GM18909 (cell line): Measurements from ENCODE around the gene CLPSL2.

Experiments
- ATAC-seq: cut with Tn5 transposase; IDR thresholded peaks from one replicate; pipeline ENCODE4 v1.9.1; 2021; ENCODE audit warnings: mild to moderate bottlenecking; ENCODE audit not compliant: unreplicated experiment, poor library complexity

Gene CLPSL2

GRCh38 chr6:35745509-35745908 is 30.9 kb upstream of the CLPSL2 start:
- no peak for ATAC-seq

GRCh38 chr6:35746516-35746915 is 29.9 kb upstream of the CLPSL2 start:
- no peak for ATAC-seq

GRCh38 chr6:35747877-35748276 is 28.5 kb upstream of the CLPSL2 start:
- ATAC-seq: no peak

GRCh38 chr6:35750557-35750956 is 25.8 kb upstream of the CLPSL2 start:
- ATAC-seq: no peak

GRCh38 chr6:35751594-35751993 is 24.8 kb upstream of the CLPSL2 start:
- no peak for ATAC-seq

- ATAC-seq: no peak
Observed at GRCh38 chr6:35752330-35752729, 24.1 kb upstream of the CLPSL2 start.

GRCh38 chr6:35754452-35755277 is 21.7 kb upstream of the CLPSL2 start:
- no peak for ATAC-seq

GRCh38 chr6:35755278-35755924 is 21.0 kb upstream of the CLPSL2 start:
- no peak for ATAC-seq

GRCh38 chr6:35757456-35758123 is 18.8 kb upstream of the CLPSL2 start:
- no peak for ATAC-seq

- ATAC-seq: no peak
Observed at GRCh38 chr6:35759426-35759825, 17.0 kb upstream of the CLPSL2 start.

GRCh38 chr6:35765739-35766138 is 10.7 kb upstream of the CLPSL2 start:
- ATAC-seq: no peak

- no peak for ATAC-seq
Observed at GRCh38 chr6:35769211-35769610, 7.2 kb upstream of the CLPSL2 start.

- ATAC-seq: no peak
Observed at GRCh38 chr6:35771343-35771627, 5.1 kb upstream of the CLPSL2 start.

GRCh38 chr6:35774116-35774794 is 2.1 kb upstream of the CLPSL2 start:
- no peak for ATAC-seq

- ATAC-seq: no peak
Observed at GRCh38 chr6:35775031-35775430, 1.4 kb upstream of the CLPSL2 start.

GRCh38 chr6:35777356-35778102 is 1.1 kb downstream of the CLPSL2 start:
- ATAC-seq: no peak

GRCh38 chr6:35778437-35778836 is 2.0 kb downstream of the CLPSL2 start:
- no peak for ATAC-seq

- ATAC-seq: no peak
Observed at GRCh38 chr6:35780719-35781118, 4.3 kb downstream of the CLPSL2 start, which contains the start of gene CLPSL1. TSS of gene CLPSL1 (plus strand) at chr6:35781019. CDS start at chr6:35781111, 92 bp downstream.

GRCh38 chr6:35781290-35781689 is 4.9 kb downstream of the CLPSL2 start:
- ATAC-seq: no peak

- no peak for ATAC-seq
Observed at GRCh38 chr6:35782424-35782823, 6.0 kb downstream of the CLPSL2 start.
